ENCODE results near the gene RBKS.
A peak's percentile ranks its signal among the peaks of the same experiment; 100 is the strongest.
"Not testable (repeated sequence)": the region's sequence is repeated elsewhere in the genome, so short reads cannot be mapped to it uniquely, and the experiment has no call there.

Gene RBKS

DNA sequence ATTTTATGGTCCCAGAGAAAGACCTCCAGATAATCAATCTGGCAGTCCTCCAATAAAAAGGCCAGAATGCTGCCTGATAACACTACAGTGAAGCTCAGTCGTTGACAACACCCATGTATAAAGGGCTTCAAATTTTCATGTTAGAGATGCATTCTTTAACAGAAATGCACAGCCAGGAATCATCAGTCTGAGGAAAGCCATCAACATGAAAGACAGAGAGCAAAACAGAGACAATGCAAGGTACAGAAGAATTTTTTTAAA is 14.1 kb upstream of the RBKS start:
- DNase-seq = no peak

DNA sequence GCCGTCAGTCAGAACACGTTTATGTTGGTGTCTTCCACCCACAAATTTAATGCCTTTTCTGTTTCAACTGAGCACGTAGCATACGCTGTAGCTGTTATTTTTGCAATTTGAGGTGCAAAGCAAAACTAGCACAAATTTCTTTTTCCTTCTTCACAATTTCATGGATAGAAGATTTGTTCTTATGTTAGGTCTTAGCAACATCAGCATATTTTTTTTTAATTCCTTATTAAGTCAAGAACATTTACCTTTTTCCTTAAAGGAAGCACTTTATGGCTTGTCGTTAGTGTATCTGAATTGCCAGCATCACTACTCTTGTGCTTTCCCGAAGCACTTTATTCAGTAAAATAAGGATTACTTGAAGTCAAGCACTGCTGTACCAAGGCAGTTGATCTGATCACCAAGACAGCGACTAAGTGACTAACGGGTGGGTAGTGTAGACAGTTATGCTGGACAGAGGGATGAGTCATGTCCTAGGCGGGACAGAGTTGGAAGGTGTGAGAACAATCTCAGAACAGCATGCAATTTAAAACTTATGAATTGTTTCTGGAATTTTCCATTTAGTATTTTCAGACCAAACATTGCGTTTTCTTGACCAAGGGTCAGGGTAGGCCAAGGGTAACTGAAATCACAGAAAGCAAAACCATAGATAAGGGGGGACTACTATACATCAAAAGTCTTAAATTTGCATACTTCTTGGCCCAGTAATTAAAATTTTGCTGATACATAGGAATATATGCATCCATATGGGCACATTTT is 13.6 kb upstream of the RBKS start:
- DNase-seq = peak in 1 of 2 donors; percentile 16

DNA sequence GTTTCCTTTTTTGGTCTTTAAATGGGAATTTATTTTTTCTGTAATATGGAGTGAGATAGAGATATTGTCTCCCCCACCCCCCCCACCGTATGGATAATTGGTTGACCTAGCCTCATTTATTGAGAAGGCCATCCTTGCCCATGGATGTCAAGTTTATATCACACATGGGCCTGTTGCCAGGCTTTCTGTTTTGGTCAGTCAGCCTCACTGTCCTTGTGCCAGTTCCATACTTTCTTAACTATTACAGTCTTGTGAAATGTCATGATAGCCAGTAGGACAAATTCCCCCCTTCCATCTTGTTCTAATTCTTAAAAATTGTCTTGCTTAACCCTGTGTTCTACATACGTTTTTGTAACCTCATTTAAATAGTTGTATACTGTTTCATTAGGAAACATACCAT is 12.8 kb upstream of the RBKS start:
- peak in 1 of 2 donors; percentile 16 for DNase-seq

DNA sequence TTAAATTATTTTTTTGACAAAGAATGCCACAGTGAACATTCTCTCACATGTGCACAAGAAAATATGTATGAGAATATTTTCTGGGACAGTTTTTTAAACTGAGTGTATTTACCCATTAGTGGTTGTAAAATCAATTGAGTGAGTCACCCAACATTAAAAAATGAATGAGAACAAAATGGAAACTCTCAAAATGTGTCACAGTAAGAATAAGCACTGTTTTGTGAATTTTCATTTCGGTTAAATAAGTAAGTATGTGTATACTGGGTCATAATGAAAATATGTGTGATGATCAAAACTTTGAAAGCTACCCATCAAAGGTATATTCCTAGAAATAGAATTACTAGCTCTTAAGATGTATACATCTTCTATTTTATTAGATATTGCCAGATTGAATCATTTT is 11.9 kb upstream of the RBKS start:
- no peak for DNase-seq

DNA sequence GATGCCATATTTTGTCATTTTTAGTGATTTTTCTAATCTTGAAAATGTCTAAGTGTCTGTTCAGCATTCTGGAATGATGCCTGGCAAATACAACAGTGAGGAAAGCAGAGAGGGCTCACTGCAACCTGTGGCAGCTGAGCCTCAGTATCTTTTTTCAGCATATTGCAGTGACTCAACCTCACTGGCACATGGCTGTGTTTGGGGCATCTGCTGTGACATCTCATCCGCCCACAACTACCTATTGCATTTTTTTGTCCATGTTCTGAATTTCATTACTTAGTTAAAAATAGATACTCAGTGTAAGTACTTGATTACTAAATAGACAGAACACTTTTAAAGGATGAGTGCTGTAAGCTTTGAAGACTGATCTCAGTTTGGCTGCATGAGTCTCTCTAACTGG is 11.0 kb upstream of the RBKS start:
- peak; percentile 81 to 91 for DNase-seq

DNA sequence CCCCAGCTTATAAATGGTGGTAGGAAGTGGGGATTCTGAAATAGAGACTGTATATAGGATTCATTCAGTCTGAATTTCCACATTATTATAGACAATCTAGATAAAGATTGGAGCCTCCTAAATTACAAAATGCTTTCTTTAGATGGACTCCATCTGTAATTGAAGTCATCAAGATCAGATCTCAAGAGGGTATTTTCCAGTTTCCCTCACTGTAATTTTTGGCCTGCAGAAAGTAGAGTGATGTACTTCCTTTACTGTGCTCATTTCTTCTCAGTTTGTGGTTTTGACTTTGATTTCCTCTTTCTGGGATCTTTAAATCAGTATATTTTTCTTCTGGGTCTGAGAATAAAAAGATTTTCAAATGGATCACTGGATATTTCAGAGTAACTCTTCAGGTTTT is 7.5 kb upstream of the RBKS start:
- peak; percentile 87 to 93 for DNase-seq

DNA sequence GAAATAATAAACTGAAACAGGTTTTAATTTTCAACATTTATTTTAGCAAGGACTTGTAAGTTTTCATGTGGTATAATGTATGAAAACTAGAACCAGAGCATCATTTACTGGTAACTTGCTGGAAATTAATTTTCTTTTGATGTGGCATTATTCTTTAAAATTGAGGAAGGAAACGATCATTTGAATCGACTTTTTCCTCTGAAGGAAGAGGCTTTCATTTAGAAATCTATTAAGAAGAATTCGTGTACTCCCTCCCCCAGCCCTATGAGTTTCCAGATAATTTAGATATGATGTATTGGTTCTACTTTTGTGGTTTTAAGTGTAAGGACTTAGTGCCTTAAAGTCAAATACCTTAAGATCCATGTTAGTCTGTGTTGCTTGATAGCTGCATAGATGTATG is 2.8 kb upstream of the RBKS start:
- DNase-seq = peak in 1 of 2 donors; percentile 31

DNA sequence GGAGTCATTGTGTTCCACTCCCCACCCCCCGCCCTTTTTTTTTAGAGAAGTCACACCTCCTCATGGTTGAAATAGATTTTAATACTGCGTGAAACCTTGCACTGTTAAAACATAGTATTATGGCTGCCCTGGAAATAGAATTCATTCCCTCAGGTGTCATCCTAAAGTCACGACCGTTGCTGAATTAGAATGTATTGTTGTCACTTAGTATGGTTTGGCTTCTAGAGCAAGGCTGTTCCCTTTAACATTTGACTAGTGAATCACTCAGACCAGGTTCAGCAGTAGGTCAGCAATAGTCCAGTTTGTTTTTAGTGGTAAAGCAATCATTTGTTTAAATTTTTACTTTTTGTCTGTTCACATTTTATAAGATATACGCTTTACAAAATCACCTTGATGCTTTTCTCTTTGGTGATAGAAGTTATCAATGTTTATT is 1.5 kb upstream of the RBKS start:
- no peak for DNase-seq

DNA sequence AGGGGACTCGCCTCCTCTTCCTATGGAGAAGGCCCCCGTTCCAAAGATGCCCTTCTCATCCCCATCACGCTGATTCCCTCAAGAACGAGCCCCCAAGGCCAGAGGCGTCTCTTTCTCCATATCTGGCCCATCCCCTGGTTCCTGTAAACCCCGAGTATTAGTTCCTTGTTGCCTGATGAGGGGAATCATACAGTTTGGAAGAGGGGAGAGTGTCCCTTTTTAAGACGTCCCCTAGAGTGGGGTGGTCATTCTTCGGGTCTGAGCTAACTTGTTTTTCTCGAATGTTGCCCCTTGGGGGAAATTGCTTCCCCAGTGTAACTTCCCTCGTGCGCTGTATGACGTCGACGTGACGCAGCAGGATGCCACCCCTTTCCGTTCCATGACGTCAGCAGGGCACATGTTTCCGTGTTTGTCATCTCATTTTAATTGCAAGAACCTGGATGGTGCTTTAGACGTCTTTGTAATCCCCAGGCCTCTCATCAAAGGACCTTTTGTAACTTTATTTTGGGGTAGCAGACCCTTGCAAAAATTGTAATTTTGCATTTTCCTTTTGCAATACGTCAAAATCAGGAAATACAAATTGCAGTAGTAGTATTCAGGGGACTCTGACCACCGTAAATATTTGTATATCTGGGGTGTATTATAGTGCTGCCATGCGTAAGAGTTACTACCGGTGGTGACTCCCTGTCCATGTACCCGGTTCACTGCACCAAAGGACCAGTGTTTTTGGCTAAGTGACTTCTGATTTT is 911 bp upstream of the RBKS start:
- peak; percentile 75 to 94 for DNase-seq

DNA sequence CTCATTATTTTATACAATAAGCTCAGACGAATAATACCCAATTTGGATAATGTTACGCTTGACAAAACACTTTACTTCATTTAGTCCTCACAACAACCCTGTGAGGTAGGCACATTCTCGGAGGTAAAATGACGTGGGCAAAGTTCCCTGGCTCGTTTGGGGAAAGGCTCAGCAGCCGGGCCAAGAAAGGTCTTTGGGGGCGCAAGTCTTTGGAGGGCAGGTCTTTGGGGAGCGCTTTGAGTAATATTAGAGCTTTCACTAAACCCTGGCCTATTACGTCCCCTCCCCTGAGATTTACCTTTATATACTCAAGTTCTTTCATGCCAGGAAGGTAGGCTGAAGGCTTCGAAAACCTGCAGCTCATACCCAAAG is 427 bp downstream of the RBKS start:
- DNase-seq = no peak

DNA sequence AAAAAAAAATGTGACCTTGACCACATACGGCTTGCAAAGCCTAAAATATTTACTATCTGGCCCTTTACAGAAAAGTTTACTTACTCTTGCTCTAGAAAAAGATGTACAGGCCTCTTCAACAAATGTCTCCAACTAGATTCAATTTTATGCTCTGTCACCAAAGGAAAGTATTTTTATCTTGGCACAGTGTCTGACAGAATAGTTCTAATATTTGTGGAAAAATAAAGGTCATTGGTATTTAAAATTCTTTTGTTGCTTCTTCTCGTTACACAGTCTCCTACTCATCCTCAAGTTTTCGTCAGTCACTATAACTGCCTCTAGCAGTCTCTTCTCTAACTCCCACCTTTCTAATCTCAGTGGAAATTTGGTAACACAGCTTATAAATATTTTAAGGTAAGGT is 1.4 kb downstream of the RBKS start:
- no peak for DNase-seq

DNA sequence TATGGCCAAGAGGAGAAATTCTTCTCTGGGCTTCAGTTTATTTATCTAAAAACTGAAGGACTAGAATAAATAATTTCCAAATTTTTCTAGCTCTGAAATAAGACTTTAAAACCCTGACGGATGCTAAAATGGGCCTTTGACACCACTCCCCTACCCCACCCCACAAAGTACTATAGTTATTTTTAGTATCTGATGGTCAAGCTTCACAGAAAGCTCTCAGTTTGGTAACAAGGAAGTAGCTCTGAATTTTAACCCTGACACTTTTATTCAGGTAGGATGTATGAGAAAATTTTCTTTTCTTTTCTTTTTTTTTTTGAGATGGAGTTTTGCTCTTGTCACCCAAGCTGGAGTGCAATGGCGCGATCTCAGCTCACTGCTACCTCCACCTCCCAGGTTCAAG is 2.4 kb downstream of the RBKS start:
- DNase-seq = no peak

DNA sequence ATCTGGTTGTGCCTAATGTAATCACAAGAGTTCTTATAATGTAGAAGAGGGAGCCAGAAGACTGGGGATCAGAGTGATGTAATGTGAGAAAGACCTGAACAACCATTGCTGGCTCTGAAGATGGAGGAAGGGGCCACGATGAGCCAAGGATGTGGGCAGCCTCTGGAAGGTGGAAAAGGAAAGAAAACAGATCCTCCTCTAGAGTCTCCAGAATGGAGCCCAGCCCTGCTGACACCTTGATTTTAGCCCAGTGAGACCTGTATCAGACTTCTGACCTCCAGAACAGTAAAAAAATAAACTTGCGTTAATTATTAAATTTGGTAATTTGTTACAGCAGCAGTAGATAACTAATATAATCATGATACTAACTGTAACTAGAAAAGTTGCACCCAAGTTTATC is 3.1 kb downstream of the RBKS start:
- no peak for DNase-seq

DNA sequence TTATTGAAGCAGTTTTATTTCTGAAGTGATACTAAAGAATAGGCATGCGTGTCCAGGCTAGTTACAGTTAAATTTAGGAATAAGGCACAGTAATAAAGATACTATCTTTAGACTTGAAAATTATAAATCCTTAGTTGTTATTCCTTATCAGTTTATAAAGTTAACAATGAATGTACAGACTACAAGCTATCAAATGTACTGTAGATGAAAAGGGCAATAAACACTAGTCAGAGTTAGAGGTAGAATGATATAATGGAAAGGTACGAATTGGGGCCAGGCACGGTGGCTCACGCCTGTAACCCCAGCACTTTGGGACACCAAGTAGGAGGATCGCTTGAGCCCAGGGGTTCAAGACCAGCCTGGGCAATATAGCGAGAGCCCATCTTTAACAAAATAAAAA is 3.9 kb downstream of the RBKS start:
- DNase-seq = no peak

DNA sequence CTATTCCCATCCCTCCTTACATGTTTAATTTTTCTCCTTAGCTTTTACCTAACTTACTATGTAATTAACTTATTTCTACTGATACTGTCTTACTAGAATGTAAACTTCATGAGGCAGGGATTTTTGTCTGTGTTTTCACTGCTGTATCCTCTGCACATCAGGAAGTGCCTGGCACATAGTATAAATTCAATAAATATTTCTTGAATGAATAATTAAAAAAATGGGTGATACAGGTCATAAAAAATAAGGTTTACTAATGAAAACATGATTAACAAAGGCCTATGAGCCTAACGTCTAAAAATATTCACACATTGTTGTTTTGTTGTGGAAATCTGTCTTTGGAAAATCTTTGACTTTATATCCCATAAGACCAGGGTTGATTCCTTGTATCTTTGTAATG is 4.5 kb downstream of the RBKS start:
- no peak for DNase-seq

DNA sequence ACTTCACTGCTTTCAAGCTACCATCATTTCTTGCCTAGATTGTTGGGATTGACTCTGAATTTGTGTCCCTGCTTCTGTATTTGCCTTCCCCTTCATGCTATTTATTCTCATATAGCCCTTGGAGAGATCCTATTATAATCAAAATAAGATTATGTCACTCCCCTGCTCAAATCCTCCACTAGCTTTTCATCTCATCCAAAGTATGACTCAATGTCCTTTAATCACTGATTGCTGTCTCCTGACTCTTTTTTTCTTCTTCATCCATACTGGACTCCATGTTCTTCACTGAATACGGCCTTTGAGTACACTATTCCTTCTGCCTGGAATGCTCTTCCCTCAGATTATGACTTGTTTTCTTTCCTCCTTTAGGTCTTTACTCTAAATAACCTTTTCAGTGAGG is 5.0 kb downstream of the RBKS start:
- DNase-seq = no peak

DNA sequence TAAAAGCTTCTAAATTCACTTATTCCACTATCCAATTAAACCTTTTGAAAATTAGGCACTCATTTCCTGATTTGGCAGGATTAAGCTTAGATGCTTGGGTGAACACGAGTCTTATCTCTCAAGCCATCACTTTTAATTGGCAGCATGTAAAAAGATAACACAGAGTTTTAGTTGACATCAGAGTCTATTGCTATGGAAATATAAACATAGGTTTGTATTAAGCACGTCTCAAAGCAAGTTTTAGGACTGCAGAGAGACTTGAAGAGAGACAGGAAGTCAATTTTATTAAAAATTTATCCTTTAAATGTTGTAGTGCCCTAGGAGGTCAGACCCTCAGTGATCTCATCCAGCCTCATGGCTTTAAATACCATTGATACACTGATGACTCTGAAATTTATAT is 5.6 kb downstream of the RBKS start:
- no peak for DNase-seq

DNA sequence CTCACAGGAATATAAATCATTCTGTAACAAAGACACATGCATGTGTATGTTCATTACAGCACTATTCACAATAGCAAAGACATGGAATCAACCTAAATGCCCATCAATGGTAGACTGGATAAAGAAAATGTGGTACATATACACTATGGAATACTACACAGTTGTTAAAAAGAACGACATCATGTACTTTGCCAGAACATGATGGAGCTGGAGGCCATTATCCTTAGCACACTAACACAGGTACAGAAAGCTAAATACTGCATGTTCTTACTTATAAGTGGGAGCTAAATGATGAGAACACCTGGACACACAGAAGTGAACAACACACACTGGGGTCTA is 7.6 kb downstream of the RBKS start:
- not testable (repeated sequence) for DNase-seq

DNA sequence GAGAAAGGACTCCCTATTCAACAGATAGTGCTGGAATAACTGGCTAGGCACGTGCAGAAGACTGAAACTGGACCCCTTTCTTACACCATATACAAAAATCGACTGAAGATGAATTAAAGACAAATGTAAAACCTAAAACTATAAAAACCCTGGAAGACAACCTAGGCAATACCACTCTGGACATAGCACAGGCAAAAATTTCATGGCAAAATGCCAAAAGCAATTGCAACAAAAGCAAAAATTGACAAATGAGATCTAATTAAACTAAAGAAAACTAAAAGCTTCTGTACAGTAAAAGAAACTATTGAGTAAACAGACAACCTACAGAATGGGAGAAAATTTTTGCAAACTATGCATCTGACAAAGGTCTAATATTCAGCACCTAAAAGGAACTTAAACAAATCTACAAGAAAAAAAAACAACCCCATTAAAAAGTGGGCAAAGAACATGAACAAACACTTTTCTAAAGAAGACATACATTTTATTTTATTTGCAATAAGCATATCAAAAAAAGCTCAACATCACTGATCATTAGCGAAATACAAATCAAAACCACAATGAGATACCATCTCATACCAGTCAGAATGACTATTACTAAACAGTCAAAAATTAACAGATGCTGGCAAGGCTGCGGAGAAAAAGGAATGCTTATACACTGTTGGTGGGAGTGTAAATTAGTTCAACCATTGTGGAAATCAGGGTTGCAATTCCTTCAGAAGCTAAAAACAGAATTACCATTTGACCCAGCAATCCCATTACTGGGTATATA is 8.2 kb downstream of the RBKS start:
- DNase-seq = not testable (repeated sequence)

DNA sequence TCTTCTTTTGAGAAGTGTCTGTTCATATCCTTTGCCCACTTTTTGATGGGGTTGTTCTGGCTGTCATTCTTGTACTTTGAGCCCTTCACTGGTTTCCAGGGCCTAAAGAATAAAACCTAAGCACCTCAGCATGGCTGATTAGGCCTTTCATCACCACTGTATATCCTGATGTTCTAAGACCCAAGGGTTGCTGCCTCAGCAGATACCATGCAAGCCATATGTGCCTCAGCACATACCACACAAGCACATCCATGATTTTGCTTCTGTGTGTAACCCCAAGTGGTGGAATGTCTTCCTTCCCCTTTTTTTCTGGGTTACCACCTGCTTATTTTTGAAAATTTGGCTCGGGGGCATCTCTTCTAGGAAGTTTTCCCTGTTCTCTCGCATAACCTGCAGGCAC is 11.4 kb downstream of the RBKS start:
- DNase-seq = no peak

DNA sequence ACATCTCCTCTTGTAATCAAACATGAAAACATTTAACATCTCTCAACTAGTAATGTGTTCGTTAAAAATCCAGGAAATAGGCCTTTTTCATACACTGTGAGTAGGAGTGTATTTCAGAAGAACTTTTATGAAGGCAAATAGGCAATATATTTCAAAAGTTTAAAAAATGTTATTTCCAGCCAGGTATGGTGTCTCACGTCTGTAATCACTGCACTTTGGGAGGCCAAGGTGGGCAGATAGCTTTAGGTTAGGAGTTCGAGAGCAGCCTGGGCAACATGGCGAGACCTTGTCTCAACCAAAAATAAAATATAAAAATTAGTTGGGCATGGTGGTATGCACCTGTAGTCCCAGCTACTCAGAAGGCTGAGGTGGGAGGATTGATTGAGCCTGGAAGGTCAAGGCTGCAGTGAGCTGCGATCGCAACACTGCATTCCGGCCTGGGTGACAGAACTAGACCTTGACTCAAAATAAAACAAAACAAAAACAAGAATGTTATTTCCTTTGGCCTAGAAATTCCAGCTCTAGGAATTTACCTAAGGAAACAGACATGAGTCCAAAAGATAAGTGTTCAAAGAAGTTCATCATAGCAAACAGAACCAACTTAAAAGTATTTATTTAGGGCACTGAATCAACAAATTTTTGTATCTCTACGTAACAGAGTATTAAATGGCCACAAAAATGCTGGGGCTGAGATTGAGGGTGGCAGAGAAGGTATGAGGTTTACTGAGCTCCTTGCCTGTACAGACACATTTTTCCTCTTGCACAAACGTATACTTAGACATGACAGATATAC is 14.9 kb downstream of the RBKS start:
- no peak for DNase-seq

DNA sequence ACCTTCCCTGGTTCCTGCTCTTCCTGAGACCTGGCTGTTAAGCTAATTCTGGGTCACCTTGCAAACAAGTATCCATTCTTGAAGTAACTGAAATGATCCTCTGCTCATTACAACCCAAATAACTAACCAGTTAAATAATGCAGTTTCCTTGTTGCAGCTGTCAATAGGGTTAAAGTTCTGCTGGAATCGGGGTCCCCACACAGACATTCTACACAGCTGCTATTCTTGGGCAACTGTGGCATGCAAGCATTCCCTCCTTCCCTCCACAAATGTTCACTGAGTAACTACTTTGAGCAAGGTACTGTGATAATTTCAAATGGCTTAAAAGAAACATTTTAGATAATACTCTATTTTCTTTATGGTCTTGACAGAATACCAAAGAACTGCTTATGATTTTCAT is 17.1 kb downstream of the RBKS start:
- no peak for DNase-seq

DNA sequence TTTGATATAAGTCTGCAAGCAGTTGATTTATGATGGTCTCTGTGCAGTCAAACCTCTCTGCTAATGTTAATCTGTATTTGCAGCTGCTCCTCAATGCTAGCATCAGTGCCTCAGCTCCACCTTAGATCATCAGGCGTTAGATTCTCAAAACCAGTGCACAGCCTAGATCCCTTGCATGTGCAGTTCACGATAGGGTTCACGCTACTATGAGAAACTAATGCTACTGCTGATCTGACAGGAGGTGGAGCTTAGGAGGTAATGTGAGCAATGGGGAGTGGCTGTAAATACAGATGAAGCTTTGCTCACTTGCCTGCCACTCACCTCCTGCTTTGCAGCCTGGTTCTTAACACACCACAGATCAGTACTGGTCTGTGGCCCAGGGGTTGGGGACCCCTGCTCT is 18.4 kb downstream of the RBKS start:
- DNase-seq = no peak

DNA sequence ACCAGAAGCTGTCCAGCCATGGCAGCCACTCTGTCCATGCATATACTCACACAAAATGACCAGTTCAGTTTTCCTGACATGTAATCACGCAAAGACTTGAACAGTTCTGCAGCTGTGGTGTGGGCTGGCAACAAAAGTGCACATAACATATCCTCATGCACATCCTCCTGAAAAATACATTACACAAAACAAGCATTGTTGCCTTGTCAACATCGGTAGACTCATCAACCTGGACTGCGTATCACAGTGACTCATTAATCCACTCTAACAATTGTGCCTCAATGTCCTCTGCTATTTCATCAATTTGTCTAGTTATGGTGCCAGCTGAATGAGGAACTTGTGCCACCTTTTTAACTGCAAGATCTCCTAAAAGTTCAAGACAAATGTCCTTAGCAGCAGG is 19.5 kb downstream of the RBKS start:
- DNase-seq = no peak

Measured in inflammatory macrophage treated with lipopolysaccharide for 1 hour (primary cell).